NCI-H460 (cell line): ENCODE results near the gene MSANTD2. TPM values are rescaled to one million over a fixed set of nuclear protein-coding genes. Genes with fewer than 3 reads are reported as not detected.

Experiments
- DNase-seq: peaks from one replicate; pipeline ENCODE4 v3.0.0-alpha.2; 2016; ENCODE audit warnings: low read depth; ENCODE audit errors: extremely low read depth
- total RNA-seq: library from RNA; depleted of rRNA; stranded (reverse); fragments of >200 nt; shearing (Covaris generic); gene quantifications from 2 replicates; pipeline ENCODE4 v1.2.3, GENCODE V29; 2014

The MSANTD2 gene
- total RNA-seq, 1 experiment from 2014 or later, result 8.0 TPM

- DNase-seq, result peak; percentile 76
Observed at GRCh38 chr11:124739479-124740276, 60.5 kb downstream of the MSANTD2 start, which contains the start of gene NRGN. Gene NRGN (plus strand): TSS chr11:124739942. CDS start chr11:124740085, 143 bp downstream.

- DNase-seq, result no peak
Observed at GRCh38 chr11:124738713-124739478, 61.3 kb downstream of the MSANTD2 start.

- no peak for DNase-seq
Observed at GRCh38 chr11:124737638-124738305, 62.4 kb downstream of the MSANTD2 start.

- no peak for DNase-seq
Observed at GRCh38 chr11:124736736-124737135, 63.5 kb downstream of the MSANTD2 start.

- no peak for DNase-seq
Observed at GRCh38 chr11:124732230-124732629, 68.0 kb downstream of the MSANTD2 start.

- DNase-seq, result no peak
Observed at GRCh38 chr11:124729571-124729970, 70.6 kb downstream of the MSANTD2 start.

GRCh38 chr11:124728134-124728533 is 72.1 kb downstream of the MSANTD2 start:
- DNase-seq, result no peak

GRCh38 chr11:124727474-124727873 is 72.7 kb downstream of the MSANTD2 start:
- DNase-seq, result no peak

- DNase-seq, result no peak
Observed at GRCh38 chr11:124725719-124726105, 74.5 kb downstream of the MSANTD2 start.

- no peak for DNase-seq
Observed at GRCh38 chr11:124724979-124725718, 75.1 kb downstream of the MSANTD2 start.

- no peak for DNase-seq
Observed at GRCh38 chr11:124722176-124722575, 78.0 kb downstream of the MSANTD2 start.

- no peak for DNase-seq
Observed at GRCh38 chr11:124719534-124719933, 80.7 kb downstream of the MSANTD2 start.

- DNase-seq, result no peak
Observed at GRCh38 chr11:124718801-124719200, 81.4 kb downstream of the MSANTD2 start.

- no peak for DNase-seq
Observed at GRCh38 chr11:124717786-124718651, 82.2 kb downstream of the MSANTD2 start.

- DNase-seq, result no peak
Observed at GRCh38 chr11:124717421-124717785, 82.8 kb downstream of the MSANTD2 start.

- DNase-seq, result no peak
Observed at GRCh38 chr11:124716591-124716990, 83.6 kb downstream of the MSANTD2 start.
